Breast epithelium (tissue), 4 donors: ENCODE data around the gene MCU. TPM values are rescaled to one million over a fixed set of nuclear protein-coding genes. Genes with fewer than 3 reads are reported as not detected.

Experiments used
- DNase-seq, 2 donors: peaks; one replicate each; pipeline ENCODE4 v3.0.0-alpha.2; 2019; ENCODE audit warnings: low spot score in 2 of 2
- H3K27ac ChIP-seq, 2 donors: fragments of 200-600 bp; sonication (generic) in 1 of 2; one replicate each; pipeline ENCODE4 v1.5.1; 2016 to 2019; ENCODE audit warnings: mild to moderate bottlenecking in 1 of 2
- H3K27me3 ChIP-seq, 2 donors: fragments of 200-600 bp; sonication (generic) in 1 of 2; one replicate each; pipeline versions ENCODE4 v1.5.1 to v1.6.0; 2017 to 2019; ENCODE audit warnings: control low read depth in 1 of 2, mild to moderate bottlenecking in 1 of 2
- H3K36me3 ChIP-seq: fragments of 200-600 bp; one replicate; pipeline ENCODE4 v1.5.1; 2019
- H3K4me1 ChIP-seq, 2 donors: fragments of 200-600 bp; sonication (generic); one replicate each; pipeline ENCODE4 v1.5.1; 2016 to 2019; ENCODE audit warnings: control low read depth in 1 of 2
- H3K4me3 ChIP-seq, 3 donors: fragments of 200-600 bp; sonication (generic); 1 replicate in 2 of 3; 2 replicates in 1 of 3; pipeline ENCODE4 v1.5.1; 2016 to 2019; ENCODE audit warnings: mild to moderate bottlenecking in 3 of 3, moderate library complexity in 2 of 3
- H3K9me3 ChIP-seq, 2 donors: fragments of 200-600 bp; sonication (generic) in 1 of 2; one replicate each; pipeline ENCODE4 v1.5.1; 2016 to 2019; ENCODE audit warnings: control low read depth in 1 of 2
- POLR2A ChIP-seq: fragments of 450-650 bp; IDR thresholded peaks from one replicate; pipeline ENCODE4 v1.6.1; 2016; ENCODE audit warnings: antibody characterized with exemption, mild to moderate bottlenecking, moderate library complexity
- POLR2AphosphoS5 ChIP-seq, 3 donors: sonication (generic); formaldehyde crosslinking; IDR thresholded peaks; one replicate each; pipeline ENCODE4 v1.6.1; 2017; ENCODE audit warnings: antibody characterized with exemption in 3 of 3
- intact Hi-C: fragments of 100-400 bp; cut with DNase I; formaldehyde crosslinking; loops from one replicate; pipeline ENCODE4 v1.15.1; 2023; ENCODE audit warnings: low total_unique reads
- total RNA-seq, 3 donors: library from RNA; depleted of rRNA; stranded (reverse); fragments of >200 nt; gene quantifications; one replicate each; pipeline ENCODE4 v1.1.0, GENCODE V29; 2016
- TF ChIP-seq, protein P1 (sequence below), 3 donors: fragments of 450-650 bp; IDR thresholded peaks; one replicate each; pipeline ENCODE4 v1.5.1; 2016 to 2017; ENCODE audit warnings: antibody characterized with exemption in 3 of 3, mild to moderate bottlenecking in 3 of 3, moderate library complexity in 3 of 3

MCU gene
- total RNA-seq, 3 donors from 2014 or later, result 11.7 to 27.4 (median 20.6) TPM

DNA sequence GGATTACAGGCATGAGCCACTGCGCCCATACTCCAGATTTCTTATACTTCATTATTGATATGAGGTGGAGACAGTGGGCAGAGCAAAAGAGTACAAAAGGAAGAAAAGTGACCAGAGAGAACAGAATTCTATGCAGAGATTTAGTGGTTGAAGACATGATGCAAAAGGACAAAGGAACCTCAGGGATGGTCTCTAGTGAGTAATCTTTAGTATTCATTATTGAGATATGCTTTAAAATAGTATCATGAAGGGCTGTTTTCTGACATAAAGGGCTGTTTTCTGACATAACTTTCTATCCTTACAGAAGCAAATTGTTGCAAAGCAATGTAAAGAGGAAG, 120.4 kb downstream of the MCU start:
- Histone ChIP-seq H3K4me1 (no peaks in the 10 kb centered on the region), H3K27me3 (no peaks in the 10 kb centered on the region), H3K4me3 (no peak overlapping the region), H3K27ac (no peak overlapping the region), H3K36me3 (no peaks in the 10 kb centered on the region), H3K9me3 (no peaks in the 10 kb centered on the region)
- TF ChIP-seq POLR2AphosphoS5 (IDR thresholded peaks at IDR 0.05), result no peak
- TF ChIP-seq POLR2A, result no peak
- TF ChIP-seq, protein P1, sequence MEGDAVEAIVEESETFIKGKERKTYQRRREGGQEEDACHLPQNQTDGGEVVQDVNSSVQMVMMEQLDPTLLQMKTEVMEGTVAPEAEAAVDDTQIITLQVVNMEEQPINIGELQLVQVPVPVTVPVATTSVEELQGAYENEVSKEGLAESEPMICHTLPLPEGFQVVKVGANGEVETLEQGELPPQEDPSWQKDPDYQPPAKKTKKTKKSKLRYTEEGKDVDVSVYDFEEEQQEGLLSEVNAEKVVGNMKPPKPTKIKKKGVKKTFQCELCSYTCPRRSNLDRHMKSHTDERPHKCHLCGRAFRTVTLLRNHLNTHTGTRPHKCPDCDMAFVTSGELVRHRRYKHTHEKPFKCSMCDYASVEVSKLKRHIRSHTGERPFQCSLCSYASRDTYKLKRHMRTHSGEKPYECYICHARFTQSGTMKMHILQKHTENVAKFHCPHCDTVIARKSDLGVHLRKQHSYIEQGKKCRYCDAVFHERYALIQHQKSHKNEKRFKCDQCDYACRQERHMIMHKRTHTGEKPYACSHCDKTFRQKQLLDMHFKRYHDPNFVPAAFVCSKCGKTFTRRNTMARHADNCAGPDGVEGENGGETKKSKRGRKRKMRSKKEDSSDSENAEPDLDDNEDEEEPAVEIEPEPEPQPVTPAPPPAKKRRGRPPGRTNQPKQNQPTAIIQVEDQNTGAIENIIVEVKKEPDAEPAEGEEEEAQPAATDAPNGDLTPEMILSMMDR (IDR thresholded peaks at IDR 0.05), result no peak
- DNase-seq, result no peak
- intact Hi-C loops, result no loop called here

DNA sequence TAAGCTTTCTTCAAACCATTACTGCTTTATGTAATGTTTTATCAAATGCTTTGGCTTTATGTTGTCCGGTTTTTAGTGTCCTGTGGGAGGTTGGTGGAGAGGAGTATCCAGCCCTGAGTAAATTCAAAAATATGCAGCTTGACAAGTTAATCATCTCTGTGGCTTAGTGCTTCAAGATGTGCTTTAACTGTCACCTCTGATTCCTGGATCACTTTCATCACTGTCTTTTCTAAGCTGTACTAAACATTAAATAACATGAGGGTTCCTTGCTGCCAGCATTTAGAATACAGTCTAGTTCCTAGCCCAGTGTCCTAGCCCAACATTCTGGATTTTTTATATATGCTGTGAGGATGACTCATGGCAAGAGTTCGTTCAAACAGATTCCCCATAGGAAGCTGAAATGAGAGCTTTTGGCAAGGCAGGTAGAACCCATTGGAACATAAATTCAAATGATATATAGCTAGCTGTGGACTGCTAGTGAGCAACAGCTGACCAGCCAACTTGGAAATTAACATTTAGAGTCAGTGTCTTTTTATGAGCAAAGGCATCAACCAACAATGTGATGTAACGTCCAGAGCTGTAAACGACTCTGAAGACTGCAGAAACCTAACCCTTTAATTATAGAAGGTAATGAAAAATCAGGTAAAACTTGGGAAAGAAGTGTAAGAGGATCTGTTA, 120.9 kb downstream of the MCU start:
- TF ChIP-seq, protein P1 (IDR thresholded peaks at IDR 0.05), result no peak
- H3K9me3 ChIP-seq, result no peaks in the 10 kb centered on the region
- H3K27ac ChIP-seq, result no peak overlapping the region
- no peaks in the 10 kb centered on the region for H3K27me3 ChIP-seq
- intact Hi-C loops, result no loop called here
- no peaks in the 10 kb centered on the region for H3K4me1 ChIP-seq
- no peak overlapping the region for H3K4me3 ChIP-seq
- DNase-seq, result no peak
- no peaks in the 10 kb centered on the region for H3K36me3 ChIP-seq

DNA sequence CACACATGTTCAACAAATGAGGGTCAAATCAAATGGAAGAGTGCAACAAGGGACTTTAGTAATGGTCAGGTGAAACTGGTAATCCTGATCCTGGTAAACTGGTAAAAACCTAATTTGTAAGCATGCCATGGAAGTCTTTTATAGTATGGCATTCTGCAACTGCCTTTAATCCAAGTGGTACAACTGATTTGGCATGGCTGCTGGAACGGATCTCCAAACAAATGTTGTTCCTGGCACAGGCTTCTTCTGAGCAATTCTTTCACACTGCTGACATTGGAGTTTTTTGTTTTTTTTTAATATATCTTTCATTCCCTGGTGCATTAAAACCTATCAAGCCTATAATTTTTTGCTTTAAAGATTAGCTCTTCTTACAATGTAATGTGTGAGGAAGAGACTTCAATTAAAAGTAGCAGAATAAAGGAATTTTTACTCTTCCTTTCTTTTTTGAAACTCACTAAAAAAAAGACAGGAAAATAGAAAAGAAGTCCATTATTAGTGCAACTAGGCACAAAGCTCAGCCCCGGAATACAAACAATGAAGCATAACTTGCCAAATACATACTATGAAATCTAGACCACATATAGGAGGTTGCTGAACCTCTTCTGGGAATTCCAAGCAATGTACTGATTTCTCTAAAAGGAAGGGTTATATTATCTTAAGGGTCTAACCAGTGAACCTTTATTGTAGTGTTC, 122.3 kb downstream of the MCU start:
- H3K27me3 ChIP-seq, result no peaks in the 10 kb centered on the region
- H3K27ac ChIP-seq, result no peak overlapping the region
- TF ChIP-seq POLR2AphosphoS5 (IDR thresholded peaks at IDR 0.05) (no peak), POLR2A (no peak)
- TF ChIP-seq, protein P1 (IDR thresholded peaks at IDR 0.05), result no peak
- H3K9me3 ChIP-seq, result no peaks in the 10 kb centered on the region
- no peak for DNase-seq
- H3K4me1 ChIP-seq, result no peaks in the 10 kb centered on the region
- no peak overlapping the region for H3K4me3 ChIP-seq
- intact Hi-C loops, result no loop called here
- no peaks in the 10 kb centered on the region for H3K36me3 ChIP-seq

DNA sequence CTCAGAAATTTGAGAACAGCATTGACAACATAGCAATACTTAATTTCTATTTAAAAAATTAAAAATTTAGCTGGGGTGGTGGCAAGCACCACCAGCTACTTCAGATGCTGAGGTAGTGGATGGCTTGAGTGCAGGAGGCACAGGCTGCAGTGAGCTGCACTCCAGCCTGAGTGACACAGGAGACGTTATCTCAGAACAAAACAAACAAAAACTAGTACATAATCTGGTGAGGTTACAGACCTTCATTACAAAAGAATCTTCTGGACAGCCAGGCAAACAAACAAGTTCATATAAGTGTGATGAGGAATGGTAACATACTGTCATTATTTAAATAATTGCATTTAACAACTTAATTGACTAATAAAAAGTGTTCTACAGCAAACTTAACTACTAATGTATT, 124.6 kb downstream of the MCU start:
- H3K4me1 ChIP-seq, result no peaks in the 10 kb centered on the region
- no peak for DNase-seq
- no peak overlapping the region for H3K4me3 ChIP-seq
- no peaks in the 10 kb centered on the region for H3K27me3 ChIP-seq
- H3K36me3 ChIP-seq, result no peaks in the 10 kb centered on the region
- no peaks in the 10 kb centered on the region for H3K9me3 ChIP-seq
- intact Hi-C loops, result no loop called here
- H3K27ac ChIP-seq, result no peak overlapping the region
- TF ChIP-seq POLR2AphosphoS5 (IDR thresholded peaks at IDR 0.05), result no peak
- no peak for TF ChIP-seq POLR2A
- TF ChIP-seq, protein P1 (IDR thresholded peaks at IDR 0.05), result no peak

DNA sequence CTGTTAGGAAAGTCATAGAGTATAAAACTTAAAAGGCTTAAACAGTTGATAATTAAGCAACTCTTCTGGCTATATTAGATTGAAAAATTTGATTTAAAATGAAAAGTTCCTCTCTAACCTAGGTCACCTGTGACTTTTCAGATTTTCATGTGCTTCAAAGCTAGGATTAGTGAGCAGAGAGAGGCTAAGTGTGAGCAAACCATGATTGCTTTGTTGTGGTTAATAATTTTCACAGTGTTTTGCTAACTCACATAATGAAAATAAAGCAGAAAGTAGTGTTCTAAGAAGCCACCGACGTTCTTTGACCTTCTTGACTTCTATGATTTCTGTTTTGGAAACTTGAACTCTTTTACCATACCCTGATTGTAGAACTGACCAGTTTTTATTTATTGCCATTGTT, 126.1 kb downstream of the MCU start:
- H3K9me3 ChIP-seq, result no peaks in the 10 kb centered on the region
- no peak for DNase-seq
- H3K4me3 ChIP-seq, result no peak overlapping the region
- no peak overlapping the region for H3K27ac ChIP-seq
- intact Hi-C loops, result no loop called here
- H3K4me1 ChIP-seq, result no peaks in the 10 kb centered on the region
- TF ChIP-seq POLR2AphosphoS5 (IDR thresholded peaks at IDR 0.05) (no peak), POLR2A (no peak)
- TF ChIP-seq, protein P1 (IDR thresholded peaks at IDR 0.05), result no peak
- H3K27me3 ChIP-seq, result no peaks in the 10 kb centered on the region
- H3K36me3 ChIP-seq, result no peaks in the 10 kb centered on the region
